Measurements from ENCODE around the gene EPS8L3. TPM values are rescaled to one million over a fixed set of nuclear protein-coding genes. Genes with fewer than 3 reads are reported as not detected.

The EPS8L3 gene
- total and polyA plus RNA-seq, 12 donors, result 0.08 to 0.32 TPM; not detected in 10

DNA sequence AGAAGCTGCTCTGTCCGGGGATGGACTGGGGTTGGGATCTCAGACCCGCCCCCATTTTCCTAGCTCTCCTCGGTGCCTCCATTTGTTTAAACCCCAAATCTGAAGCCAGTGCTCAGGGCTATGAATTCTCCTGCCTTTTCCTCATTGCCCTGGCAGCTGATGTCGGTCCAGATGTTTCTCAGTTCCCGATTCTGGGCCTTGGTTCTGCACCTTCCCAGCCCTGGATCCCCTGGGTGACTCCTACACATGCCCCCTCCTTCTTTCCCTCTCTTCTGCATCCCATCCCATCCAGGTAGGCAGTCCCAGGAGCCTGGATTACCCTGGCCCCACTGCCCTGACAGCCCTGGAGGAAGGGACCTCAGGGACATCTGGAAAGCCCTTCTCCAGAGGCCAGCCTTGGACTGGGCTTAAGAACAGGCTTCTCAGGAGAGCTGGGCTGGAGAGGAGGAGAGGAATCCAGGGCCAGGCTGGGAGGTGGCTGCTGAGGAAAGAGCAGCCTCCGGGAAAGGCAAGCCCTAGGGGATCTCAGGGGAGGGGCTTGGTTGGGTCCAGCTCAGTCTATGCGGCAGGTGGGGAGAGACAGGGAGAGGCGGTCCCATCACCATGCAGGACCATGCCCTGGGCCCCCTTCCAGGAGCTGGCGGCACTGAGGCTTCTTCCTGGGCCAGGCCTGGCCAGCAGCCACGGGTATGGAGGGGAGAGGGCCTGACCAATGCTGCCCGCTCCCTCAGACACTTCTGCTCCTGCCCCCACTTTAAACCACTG, 6.8 kb upstream of the EPS8L3 start:
- 80 to 86% (median 84%) methylated on average over 11 of the region's 11 CpGs for WGBS, 4 donors
- no peak for TF ChIP-seq POLR2A (IDR thresholded peaks at IDR 0.05)
- no peak for TF ChIP-seq CTCF (IDR thresholded peaks at IDR 0.05)
- no peaks in the 10 kb centered on the region for H3K9me3 ChIP-seq (replicated peaks in 1 of 3)
- no peaks in the 10 kb centered on the region for H3K36me3 ChIP-seq (replicated peaks in 1 of 2)
- peak in 3 of 7 donors; percentile 8 to 41 (median 12) for DNase-seq
- H3K27me3 ChIP-seq, result no peaks in the 10 kb centered on the region
- H3K4me3 ChIP-seq, result no peak overlapping the region
- H3K27ac ChIP-seq, result no peak overlapping the region
- no peaks in the 10 kb centered on the region for H3K4me1 ChIP-seq (replicated peaks in 1 of 2)
- intact Hi-C loops (cut with DNase I), result loop anchor here (5.0 to 10.0 kb wide), 2 partner anchors 128 to 226 kb away; partner anchors contain the start of gene GNAI3 (in 1 of the 2)

GRCh38 chr1:109769330-109770078, 5.8 kb upstream of the EPS8L3 start:
- H3K4me1 ChIP-seq (replicated peaks in 1 of 2), result no peaks in the 10 kb centered on the region
- no peaks in the 10 kb centered on the region for H3K27me3 ChIP-seq
- peak in 4 of 7 donors; percentile 5 to 40 (median 10) for DNase-seq
- H3K4me3 ChIP-seq, result no peak overlapping the region
- TF ChIP-seq CTCF (IDR thresholded peaks at IDR 0.05) (no peak), POLR2A (IDR thresholded peaks at IDR 0.05) (no peak)
- WGBS, 4 donors, result 81 to 88% (median 85%) methylated on average over 11 of the region's 11 CpGs
- intact Hi-C loops (cut with DNase I), result loop anchor here (5.0 to 10.0 kb wide), 2 partner anchors 127 to 225 kb away; partner anchors contain the start of gene GNAI3 (in 1 of the 2)
- no peaks in the 10 kb centered on the region for H3K9me3 ChIP-seq (replicated peaks in 1 of 3)
- H3K36me3 ChIP-seq (replicated peaks in 1 of 2), result no peaks in the 10 kb centered on the region
- H3K27ac ChIP-seq, result no peak overlapping the region

DNA sequence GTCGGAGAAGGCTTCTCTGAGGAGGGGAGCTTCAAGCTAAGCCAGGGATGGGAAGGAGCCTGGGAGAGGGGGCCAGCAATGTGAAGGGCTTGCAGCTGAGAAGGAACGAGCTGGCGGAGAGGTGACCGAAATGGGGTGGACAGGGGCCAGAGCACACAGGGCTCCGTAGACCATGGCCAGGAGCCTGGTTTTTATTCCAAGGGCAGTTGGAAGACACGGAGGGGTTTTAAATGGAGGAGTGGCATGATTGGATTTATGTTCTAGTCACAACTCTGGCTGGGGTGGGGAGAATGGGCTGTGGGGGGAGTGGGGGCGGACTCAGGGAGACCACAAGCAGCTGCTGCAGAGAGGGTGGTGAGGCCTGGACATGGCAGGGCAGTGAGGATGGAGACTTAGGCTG, 5.1 kb upstream of the EPS8L3 start:
- intact Hi-C loops (cut with DNase I), result no loop called here
- Histone ChIP-seq H3K27ac (no peak overlapping the region), H3K4me3 (no peak overlapping the region), H3K27me3 (no peaks in the 10 kb centered on the region), H3K4me1 (replicated peaks in 1 of 2) (no peaks in the 10 kb centered on the region), H3K36me3 (replicated peaks in 1 of 2) (no peaks in the 10 kb centered on the region), H3K9me3 (replicated peaks in 1 of 3) (no peaks in the 10 kb centered on the region)
- DNase-seq, result no peak
- TF ChIP-seq POLR2A (IDR thresholded peaks at IDR 0.05) (no peak), CTCF (IDR thresholded peaks at IDR 0.05) (no peak)
- 81 to 93% (median 86%) methylated on average over 7 of the region's 7 CpGs for WGBS, 4 donors

DNA sequence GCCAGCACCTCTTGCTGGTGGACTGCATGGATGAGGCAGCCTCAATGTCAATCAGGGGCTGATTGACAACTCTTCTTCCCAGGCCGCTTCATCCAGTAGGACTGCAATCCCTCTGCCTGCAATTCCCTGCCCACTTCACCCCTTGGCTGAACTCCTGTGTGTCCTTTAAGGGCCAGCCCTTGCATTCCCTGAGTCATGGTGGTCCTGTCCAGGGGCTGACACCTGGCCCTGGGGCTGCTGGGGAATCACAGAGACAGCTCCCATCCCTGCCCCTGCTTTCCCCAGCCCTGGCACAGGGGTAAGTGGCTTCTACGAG, 4.6 kb upstream of the EPS8L3 start:
- no peak for TF ChIP-seq POLR2A (IDR thresholded peaks at IDR 0.05)
- no peak for TF ChIP-seq CTCF (IDR thresholded peaks at IDR 0.05)
- no peak overlapping the region for H3K27ac ChIP-seq
- DNase-seq, result peak in 3 of 7 donors; percentile 4 to 15 (median 14)
- no peak overlapping the region for H3K4me3 ChIP-seq
- no peaks in the 10 kb centered on the region for H3K9me3 ChIP-seq (replicated peaks in 1 of 3)
- H3K36me3 ChIP-seq (replicated peaks in 1 of 2), result no peaks in the 10 kb centered on the region
- 76 to 98% (median 95%) methylated on average over 2 of the region's 2 CpGs for WGBS, 4 donors
- H3K4me1 ChIP-seq (replicated peaks in 1 of 2), result peaks cover 0 to 2% of the 10 kb centered on the region in 2 donors
- no peaks in the 10 kb centered on the region for H3K27me3 ChIP-seq
- intact Hi-C loops (cut with DNase I), result no loop called here
